Lower leg skin (tissue), 4 donors: ENCODE data around the gene HELT. TPM values are rescaled to one million over a fixed set of nuclear protein-coding genes. Genes with fewer than 3 reads are reported as not detected.
"Not testable (repeated sequence)": the region's sequence is repeated elsewhere in the genome, so short reads cannot be mapped to it uniquely, and the experiment has no call there.

Experiments used
- DNase-seq, 2 donors: peaks; one replicate each; pipeline ENCODE4 v3.0.0-alpha.2; 2019; ENCODE audit warnings: low spot score in 2 of 2
- H3K4me3 ChIP-seq: fragments of 200-600 bp; sonication (generic); 2 replicates; pipeline ENCODE4 v1.5.1; 2017; ENCODE audit warnings: mild to moderate bottlenecking, low read depth; ENCODE audit not compliant: poor library complexity, severe bottlenecking
- POLR2A ChIP-seq, 2 donors: fragments of 450-650 bp; IDR thresholded peaks; one replicate each; pipeline ENCODE4 v1.6.1; 2016 to 2017; ENCODE audit warnings: antibody characterized with exemption in 2 of 2, mild to moderate bottlenecking in 1 of 2, moderate library complexity in 1 of 2
- WGBS, 2 donors: methylation state at CpG; one replicate each; pipeline ENCODE4 v1.1.5; 2018; 5-methylcytosine and 5-hydroxymethylcytosine counted together
- intact Hi-C: fragments of 100-400 bp; cut with DNase I; formaldehyde crosslinking; loops from one replicate; pipeline ENCODE4 v1.15.0; 2023; ENCODE audit warnings: low total_unique reads
- total RNA-seq, 4 donors: library from RNA; depleted of rRNA; stranded (reverse); fragments of >200 nt; gene quantifications; one replicate each; pipeline ENCODE4 v1.1.0, GENCODE V29; 2016
- TF ChIP-seq, protein P1 (sequence below), 3 donors: fragments of 450-650 bp; IDR thresholded peaks; one replicate each; pipeline ENCODE4 v1.5.1; 2016; ENCODE audit warnings: antibody characterized with exemption in 3 of 3, mild to moderate bottlenecking in 3 of 3, moderate library complexity in 2 of 3

Gene HELT
- total RNA-seq, 4 donors from 2014 or later, result 0.34 to 8.7 (median 2.2) TPM

DNA sequence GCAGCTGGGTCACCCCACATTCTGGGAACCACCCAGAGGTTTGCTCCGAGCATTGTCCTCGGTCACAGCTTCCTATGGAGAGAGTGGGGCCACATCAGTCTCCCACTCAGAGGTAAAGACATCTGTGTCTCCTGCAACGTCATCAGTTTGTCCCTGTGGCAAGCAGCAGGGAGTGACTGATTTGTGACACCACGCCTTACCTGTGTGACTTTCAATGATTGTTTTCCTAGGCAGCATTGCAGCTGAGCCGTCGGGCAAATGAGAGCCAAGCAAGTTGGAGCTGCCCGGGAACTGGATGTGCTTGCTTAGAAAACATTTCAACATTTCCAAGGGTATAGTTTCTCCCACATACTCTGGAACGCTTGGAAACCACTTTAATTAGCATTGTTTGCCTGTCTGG, 29.7 kb upstream of the HELT start:
- intact Hi-C loops, result no loop called here
- DNase-seq, result peak; percentile 53 to 84
- 60 to 65% methylated on average over 8 of the region's 8 CpGs for WGBS, 2 donors
- H3K4me3 ChIP-seq, result no peak overlapping the region
- TF ChIP-seq POLR2A (IDR thresholded peaks at IDR 0.05), result no peak
- TF ChIP-seq, protein P1, sequence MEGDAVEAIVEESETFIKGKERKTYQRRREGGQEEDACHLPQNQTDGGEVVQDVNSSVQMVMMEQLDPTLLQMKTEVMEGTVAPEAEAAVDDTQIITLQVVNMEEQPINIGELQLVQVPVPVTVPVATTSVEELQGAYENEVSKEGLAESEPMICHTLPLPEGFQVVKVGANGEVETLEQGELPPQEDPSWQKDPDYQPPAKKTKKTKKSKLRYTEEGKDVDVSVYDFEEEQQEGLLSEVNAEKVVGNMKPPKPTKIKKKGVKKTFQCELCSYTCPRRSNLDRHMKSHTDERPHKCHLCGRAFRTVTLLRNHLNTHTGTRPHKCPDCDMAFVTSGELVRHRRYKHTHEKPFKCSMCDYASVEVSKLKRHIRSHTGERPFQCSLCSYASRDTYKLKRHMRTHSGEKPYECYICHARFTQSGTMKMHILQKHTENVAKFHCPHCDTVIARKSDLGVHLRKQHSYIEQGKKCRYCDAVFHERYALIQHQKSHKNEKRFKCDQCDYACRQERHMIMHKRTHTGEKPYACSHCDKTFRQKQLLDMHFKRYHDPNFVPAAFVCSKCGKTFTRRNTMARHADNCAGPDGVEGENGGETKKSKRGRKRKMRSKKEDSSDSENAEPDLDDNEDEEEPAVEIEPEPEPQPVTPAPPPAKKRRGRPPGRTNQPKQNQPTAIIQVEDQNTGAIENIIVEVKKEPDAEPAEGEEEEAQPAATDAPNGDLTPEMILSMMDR (IDR thresholded peaks at IDR 0.05), result no peak

DNA sequence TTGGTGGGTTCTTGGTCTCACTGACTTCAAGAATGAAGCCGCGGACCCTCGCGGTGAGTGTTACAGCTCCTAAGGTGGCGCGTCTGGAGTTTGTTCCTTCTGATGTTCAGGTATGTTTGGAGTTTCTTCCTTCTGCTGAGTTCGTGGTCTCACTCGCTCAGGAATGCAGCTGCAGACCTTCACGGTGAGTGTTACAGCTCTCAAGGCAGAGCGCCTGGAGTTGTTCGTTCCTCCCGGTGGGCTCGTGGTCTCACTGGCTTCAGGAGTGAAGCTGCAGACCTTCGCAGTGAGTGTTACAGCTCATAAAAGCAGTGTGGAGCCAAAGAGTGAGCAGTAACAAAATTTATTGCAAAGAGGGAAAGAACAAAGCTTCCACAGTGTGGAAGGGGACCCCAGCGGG, 29.0 kb upstream of the HELT start:
- DNase-seq, result peak in 1 of 2 donors; percentile 58
- 72 to 77% methylated on average over 15 of the region's 15 CpGs for WGBS, 2 donors
- H3K4me3 ChIP-seq, intact Hi-C loops: not testable (repeated sequence)

DNA sequence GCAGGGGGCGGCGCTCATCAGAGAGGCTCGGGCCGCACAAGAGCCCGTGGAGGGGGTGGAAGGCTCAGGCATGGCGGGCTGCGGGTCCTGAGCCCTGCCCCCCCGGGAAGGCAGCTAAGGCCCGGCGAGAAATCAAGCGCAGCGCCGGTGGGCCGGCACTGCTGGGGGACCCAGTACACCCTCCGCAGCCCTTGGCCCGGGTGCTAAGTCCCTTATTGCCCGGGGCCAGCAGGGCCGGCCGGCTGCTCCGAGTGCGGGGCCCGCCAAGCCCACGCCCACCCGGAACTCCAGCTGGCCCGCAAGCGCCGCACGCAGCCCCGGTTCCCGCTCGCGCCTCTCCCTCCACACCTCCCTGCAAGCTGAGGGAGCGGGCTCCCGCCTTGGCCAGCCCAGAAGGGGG, 28.2 kb upstream of the HELT start:
- H3K4me3 ChIP-seq, intact Hi-C loops: not testable (repeated sequence)
- WGBS, 2 donors, result 96 to 100% methylated on average over 3 to 10 of the region's 34 CpGs
- DNase-seq, result peak in 1 of 2 donors; percentile 70

DNA sequence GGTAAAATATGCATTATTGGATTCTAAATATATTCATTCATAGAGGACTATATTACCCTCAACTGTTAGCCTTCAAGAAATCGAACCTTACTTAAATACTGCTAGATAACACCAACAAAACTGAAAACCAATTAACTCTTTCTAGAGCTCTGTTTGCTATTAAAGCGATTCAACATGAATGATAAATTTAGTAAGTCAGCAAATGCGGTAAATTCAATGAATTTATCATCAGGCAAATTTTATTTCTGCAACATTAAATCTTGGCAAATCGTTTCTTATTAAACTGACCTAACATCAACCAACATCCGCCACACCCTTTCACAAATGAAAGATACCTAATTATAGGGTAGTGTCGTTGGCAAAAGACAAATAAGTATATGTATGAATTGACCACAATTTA, 26.4 kb upstream of the HELT start:
- H3K4me3 ChIP-seq, result no peak overlapping the region
- TF ChIP-seq, protein P1 (IDR thresholded peaks at IDR 0.05), result no peak
- TF ChIP-seq POLR2A (IDR thresholded peaks at IDR 0.05), result no peak
- WGBS, 2 donors, result 77 to 79% methylated on average over 6 of the region's 6 CpGs
- DNase-seq, result no peak
- intact Hi-C loops, result no loop called here

DNA sequence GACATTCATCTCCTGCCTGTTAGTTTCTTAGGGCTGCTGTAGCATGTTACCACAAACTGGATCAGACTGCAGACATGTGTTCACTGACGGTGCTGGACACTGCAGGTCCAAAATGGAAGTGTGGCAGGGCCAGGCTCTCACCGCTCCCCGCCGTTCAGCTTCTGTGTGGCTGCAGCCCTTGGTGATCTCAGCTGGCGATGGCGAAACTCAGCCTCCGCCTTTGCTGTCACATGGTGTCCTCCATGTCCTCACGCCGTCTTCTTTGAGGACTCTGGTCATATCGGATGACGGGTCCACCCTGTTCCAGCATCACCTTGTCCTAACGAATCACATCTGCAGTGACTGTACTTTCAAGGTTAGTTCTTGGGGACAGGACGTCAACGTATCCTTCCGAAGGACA, 25.9 kb upstream of the HELT start:
- no peak for DNase-seq
- intact Hi-C loops, result no loop called here
- WGBS, 2 donors, result 85 to 88% methylated on average over 15 of the region's 15 CpGs
- TF ChIP-seq, protein P1 (IDR thresholded peaks at IDR 0.05), result no peak
- TF ChIP-seq POLR2A (IDR thresholded peaks at IDR 0.05), result no peak
- no peak overlapping the region for H3K4me3 ChIP-seq

DNA sequence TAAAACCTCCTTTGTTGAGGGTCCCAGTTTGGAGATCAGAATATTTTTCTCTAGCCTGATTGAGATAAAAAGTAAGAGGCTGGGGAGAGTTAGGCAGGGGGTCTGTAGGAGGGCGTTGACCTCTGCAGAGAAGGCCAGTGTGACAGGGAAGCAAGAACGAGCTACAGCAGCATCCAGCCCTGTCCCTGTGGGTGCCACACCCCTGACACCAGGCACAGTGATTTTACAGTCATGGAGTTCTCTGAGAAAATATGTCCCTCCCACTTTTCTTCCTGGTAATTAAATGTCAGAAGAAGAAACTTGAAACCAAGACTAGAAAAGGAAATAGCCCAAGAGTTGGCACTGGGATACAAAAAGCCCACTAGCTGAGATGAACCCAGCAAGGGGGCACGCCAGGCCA, 25.0 kb upstream of the HELT start:
- TF ChIP-seq, protein P1 (IDR thresholded peaks at IDR 0.05), result no peak
- TF ChIP-seq POLR2A (IDR thresholded peaks at IDR 0.05), result no peak
- 51 to 53% methylated on average over 3 of the region's 3 CpGs for WGBS, 2 donors
- intact Hi-C loops, result no loop called here
- no peak overlapping the region for H3K4me3 ChIP-seq
- DNase-seq, result no peak

DNA sequence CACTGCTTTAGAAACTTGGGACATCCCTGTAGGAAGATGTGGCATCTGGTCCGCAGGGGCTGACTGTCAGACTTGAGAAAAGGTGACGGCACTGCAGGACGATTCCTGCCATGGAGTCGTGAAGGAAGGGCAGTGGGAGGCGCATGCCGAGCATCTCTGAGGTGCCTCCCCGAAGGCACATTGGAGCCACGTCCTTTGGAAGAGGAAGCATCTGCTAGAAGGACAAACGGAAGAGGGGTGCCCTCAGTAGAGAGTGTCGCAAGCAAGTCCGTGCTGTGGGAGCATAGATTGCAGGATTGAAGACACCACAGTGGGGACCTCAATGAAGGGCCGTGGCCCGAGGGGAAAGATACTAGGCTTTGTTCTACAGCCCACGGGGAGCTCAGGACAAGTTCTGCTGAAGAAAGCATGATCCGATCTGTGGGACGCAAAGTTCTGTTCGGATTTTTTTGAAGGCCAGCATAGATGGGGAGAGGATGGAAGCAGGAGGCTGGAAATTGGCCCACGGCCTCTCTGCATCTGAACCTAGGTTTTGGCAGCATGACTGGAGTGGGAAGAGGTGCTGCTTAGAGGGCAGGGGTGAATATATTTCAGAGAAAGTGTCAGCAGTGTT, 24.2 kb upstream of the HELT start:
- no peak overlapping the region for H3K4me3 ChIP-seq
- 80 to 82% methylated on average over 18 of the region's 18 CpGs for WGBS, 2 donors
- intact Hi-C loops, result no loop called here
- peak in 1 of 2 donors; percentile 68 for DNase-seq
- TF ChIP-seq, protein P1 (IDR thresholded peaks at IDR 0.05), result no peak
- no peak for TF ChIP-seq POLR2A (IDR thresholded peaks at IDR 0.05)
